H1 (cell line): ENCODE measurements around the gene POP7. TPM values are rescaled to one million over a fixed set of nuclear protein-coding genes. Genes with fewer than 3 reads are reported as not detected.

Experiments used
- CTCF ChIA-PET: fragments of 300-600 bp; sonication (Branson Sonifier 250); formaldehyde crosslinking; loops from one replicate; lab custom pipeline; 2021; ENCODE audit not compliant: partially characterized antibody; lab: Charles Lee
- POLR2A ChIA-PET: fragments of 300-600 bp; sonication (Branson Sonifier 250); formaldehyde crosslinking; loops from one replicate; lab custom pipeline; 2021; ENCODE audit warnings: inconsistent platforms; ENCODE audit not compliant: partially characterized antibody; lab: Charles Lee
- DNase-seq, 2 experiments: peaks; one replicate each; pipeline versions ENCODE4 v3.0.0 to v3.0.0-alpha.2; 2010 to 2022; ENCODE audit warnings: low spot score in 2 of 2, low read depth in 1 of 2, mixed read lengths in 1 of 2
- FAIRE-seq: peaks from 2 replicates; lab custom pipeline; 2011; peaks lifted over from hg19 to GRCh38; lab: Jason Lieb, UNC
- H2AFZ ChIP-seq: 2 replicates; pipeline ENCODE4 v1.8.1; 2012; ENCODE audit warnings: low read length, inconsistent platforms
- H2AK5ac ChIP-seq: 2 replicates; pipeline ENCODE4 v1.6.1; 2013; ENCODE audit warnings: low read depth, low read length
- H2BK120ac ChIP-seq: replicated peaks from 2 replicates; pipeline ENCODE3; 2013; ENCODE audit warnings: low read depth, low read length, inconsistent platforms
- H2BK12ac ChIP-seq: 2 replicates; pipeline ENCODE4 v1.6.1; 2013; ENCODE audit warnings: low read depth, low read length
- H2BK15ac ChIP-seq: 2 replicates; pipeline ENCODE4 v1.6.1; 2013; ENCODE audit warnings: low read length
- H2BK20ac ChIP-seq: 2 replicates; pipeline ENCODE4 v1.6.1; 2013; ENCODE audit warnings: low read length
- H2BK5ac ChIP-seq: 2 replicates; pipeline ENCODE4 v1.6.1; 2013; ENCODE audit warnings: low read depth, low read length
- H3K14ac ChIP-seq: 2 replicates; pipeline ENCODE4 v1.6.1; 2013; ENCODE audit warnings: inconsistent platforms; ENCODE audit not compliant: insufficient read length
- H3K18ac ChIP-seq: 2 replicates; pipeline ENCODE4 v1.6.1; 2013; ENCODE audit warnings: low read length; ENCODE audit errors: extremely low read depth
- H3K23ac ChIP-seq: 2 replicates; pipeline ENCODE4 v1.6.1; 2013; ENCODE audit warnings: inconsistent platforms; ENCODE audit not compliant: insufficient read length
- H3K23me2 ChIP-seq: 2 replicates; pipeline ENCODE4 v1.6.1; 2013; ENCODE audit warnings: low read depth, low read length
- H3K27ac ChIP-seq: 2 replicates; pipeline ENCODE4 v1.6.1; 2011; ENCODE audit warnings: low read depth, low read length, inconsistent platforms
- H3K27me3 ChIP-seq, 4 experiments: replicated peaks in 1 of 4; 1 replicate in 1 of 4; 2 replicates in 3 of 4; pipeline versions ENCODE4 v1.6.1 to v1.8.1; 2011 to 2013; ENCODE audit warnings: low read length in 3 of 4, mild to moderate bottlenecking in 3 of 4, inconsistent platforms in 2 of 4, mixed read lengths in 2 of 4, moderate library complexity in 1 of 4; ENCODE audit not compliant: control insufficient read depth in 3 of 4, insufficient read depth in 3 of 4; ENCODE audit errors: extremely low read depth in 1 of 4
- H3K36me3 ChIP-seq, 4 experiments: 2 replicates each; pipeline versions ENCODE4 v1.6.1 to v1.8.1; 2011 to 2013; ENCODE audit warnings: mild to moderate bottlenecking in 4 of 4, low read length in 3 of 4, moderate library complexity in 2 of 4, control low read depth in 1 of 4, inconsistent platforms in 1 of 4; ENCODE audit not compliant: insufficient read depth in 4 of 4, control insufficient read depth in 2 of 4
- H3K4ac ChIP-seq: replicated peaks from 2 replicates; pipeline ENCODE3; 2013; ENCODE audit warnings: low read length, low read depth, mixed read lengths, inconsistent platforms; ENCODE audit not compliant: insufficient read length
- H3K4me1 ChIP-seq, 4 experiments: replicated peaks in 1 of 4; 1 replicate in 1 of 4; 2 replicates in 3 of 4; pipeline versions ENCODE4 v1.6.1 to v1.8.1; 2011 to 2013; ENCODE audit warnings: low read length in 3 of 4, inconsistent platforms in 2 of 4, mixed read lengths in 1 of 4; ENCODE audit not compliant: insufficient read depth in 4 of 4, control insufficient read depth in 3 of 4
- H3K4me2 ChIP-seq, 2 experiments: 2 replicates each; pipeline versions ENCODE4 v1.6.1 to v1.8.1; 2011 to 2013; ENCODE audit warnings: low read depth in 2 of 2, low read length in 2 of 2, control low read depth in 1 of 2, inconsistent platforms in 1 of 2, mild to moderate bottlenecking in 1 of 2; ENCODE audit not compliant: insufficient read depth in 1 of 2
- H3K4me3 ChIP-seq, 4 experiments: fragments of 200-600, 300-600 bp in 1 of 4; sonication (generic), shearing (Covaris generic), sonication (Bioruptor Twin) in 1 of 4; 2 replicates each; pipeline versions ENCODE4 v1.5.1 to v1.8.1; 2011 to 2016; ENCODE audit warnings: low read length in 4 of 4, low read depth in 3 of 4, control low read depth in 2 of 4, inconsistent platforms in 2 of 4, mild to moderate bottlenecking in 2 of 4, mixed read lengths in 1 of 4, moderate library complexity in 1 of 4; ENCODE audit not compliant: insufficient read depth in 2 of 4; ENCODE audit errors: extremely low read depth in 1 of 4
- H3K56ac ChIP-seq: replicated peaks from 2 replicates; pipeline ENCODE3; 2013; ENCODE audit warnings: low read depth, mild to moderate bottlenecking, mixed read lengths, low read length, inconsistent platforms; ENCODE audit not compliant: insufficient read length
- H3K79me1 ChIP-seq: 2 replicates; pipeline ENCODE4 v1.6.1; 2013; ENCODE audit warnings: low read depth, low read length, control low read depth
- H3K79me2 ChIP-seq, 2 experiments: 2 replicates each; pipeline versions ENCODE4 v1.6.1 to v1.8.1; 2012 to 2013; ENCODE audit warnings: low read length in 2 of 2, mild to moderate bottlenecking in 2 of 2, inconsistent platforms in 1 of 2; ENCODE audit not compliant: insufficient read depth in 2 of 2, control insufficient read depth in 1 of 2
- H3K9ac ChIP-seq, 4 experiments: replicated peaks in 1 of 4; 1 replicate in 1 of 4; 2 replicates in 3 of 4; pipeline versions ENCODE4 v1.6.1 to v1.8.1; 2011 to 2013; ENCODE audit warnings: low read depth in 3 of 4, low read length in 3 of 4, control low read depth in 2 of 4, mild to moderate bottlenecking in 2 of 4, moderate library complexity in 2 of 4, inconsistent platforms in 1 of 4; ENCODE audit errors: extremely low read depth in 1 of 4
- H3K9me3 ChIP-seq, 2 experiments: 2 replicates each; pipeline versions ENCODE4 v1.6.1 to v1.8.1; 2012 to 2013; ENCODE audit warnings: mild to moderate bottlenecking in 2 of 2, moderate library complexity in 2 of 2, control low read depth in 1 of 2, inconsistent platforms in 1 of 2, low read depth in 1 of 2, low read length in 1 of 2, mixed read lengths in 1 of 2; ENCODE audit not compliant: insufficient read depth in 2 of 2
- H4K20me1 ChIP-seq, 2 experiments: replicated peaks in 1 of 2; 2 replicates each; pipeline versions ENCODE3 to v1.8.1; 2011 to 2013; ENCODE audit warnings: inconsistent platforms in 2 of 2, low read length in 2 of 2, mild to moderate bottlenecking in 1 of 2; ENCODE audit not compliant: insufficient read depth in 2 of 2, control insufficient read depth in 1 of 2
- H4K5ac ChIP-seq: 2 replicates; pipeline ENCODE4 v1.6.1; 2013; ENCODE audit warnings: low read length, low read depth, mixed read lengths, inconsistent platforms; ENCODE audit not compliant: insufficient read length
- H4K8ac ChIP-seq: 2 replicates; pipeline ENCODE4 v1.8.0; 2013; ENCODE audit warnings: mild to moderate bottlenecking, moderate library complexity, low read length, inconsistent platforms; ENCODE audit not compliant: insufficient read depth; ENCODE audit errors: extremely low read depth
- H4K91ac ChIP-seq: replicated peaks from 2 replicates; pipeline ENCODE3; 2013; ENCODE audit warnings: low read length, mixed read lengths, inconsistent platforms; ENCODE audit not compliant: insufficient read length
- ATF3 ChIP-seq: IDR thresholded peaks from 2 replicates; pipeline ENCODE4 v1.6.1; 2011; ENCODE audit warnings: low read depth, mild to moderate bottlenecking, low read length; ENCODE audit not compliant: insufficient read depth
- BCL11A ChIP-seq, 2 experiments: IDR thresholded peaks; one replicate each; pipeline ENCODE4 v1.6.1; 2011; ENCODE audit warnings: low read depth in 2 of 2, low read length in 2 of 2, mild to moderate bottlenecking in 2 of 2
- CBX8 ChIP-seq: fragments of 300-800, 300-1000 bp; sonication (generic); IDR thresholded peaks from 2 replicates; pipeline ENCODE4 v1.7.1; 2016; ENCODE audit warnings: low read depth, low read length, borderline replicate concordance
- CREB1 ChIP-seq: IDR thresholded peaks from 2 replicates; pipeline ENCODE4 v1.6.1; 2012; ENCODE audit warnings: inconsistent platforms
- EGR1 ChIP-seq: IDR thresholded peaks from 2 replicates; pipeline ENCODE4 v1.6.1; 2011; ENCODE audit warnings: low read depth, low read length, borderline replicate concordance
- EZH2 ChIP-seq: fragments of 200-600 bp; sonication (generic); IDR thresholded peaks from 2 replicates; pipeline ENCODE4 v1.7.1; 2012; ENCODE audit warnings: low read depth, mild to moderate bottlenecking, moderate library complexity, low read length, inconsistent platforms; ENCODE audit not compliant: severe bottlenecking
- FOSL1 ChIP-seq: IDR thresholded peaks from 2 replicates; pipeline ENCODE4 v1.6.1; 2011; ENCODE audit warnings: mild to moderate bottlenecking, low read depth, low read length, moderate library complexity; ENCODE audit not compliant: insufficient read depth
- GTF2F1 ChIP-seq: IDR thresholded peaks from 2 replicates; pipeline ENCODE4 v1.6.1; 2012; ENCODE audit warnings: low read depth, low read length, improper control_type of control experiment, borderline replicate concordance
- MAFK ChIP-seq: IDR thresholded peaks from 2 replicates; pipeline ENCODE4 v1.6.1; 2012; ENCODE audit warnings: low read depth, mild to moderate bottlenecking, improper control_type of control experiment, low read length
- SAP30 ChIP-seq: fragments of 300-600 bp; sonication (generic); IDR thresholded peaks from 2 replicates; pipeline ENCODE4 v1.7.1; 2012; ENCODE audit warnings: low read length, moderate library complexity, mild to moderate bottlenecking, inconsistent platforms; ENCODE audit not compliant: insufficient read depth, insufficient replicate concordance
- SIN3A ChIP-seq, 2 experiments: IDR thresholded peaks in 1 of 2; conservative IDR thresholded peaks in 1 of 2; 2 replicates each; pipeline ENCODE4 v1.6.1; 2011 to 2012; ENCODE audit warnings: low read length in 2 of 2, improper control_type of control experiment in 1 of 2, low read depth in 1 of 2, mild to moderate bottlenecking in 1 of 2
- TAF1 ChIP-seq: IDR thresholded peaks from 2 replicates; pipeline ENCODE4 v1.6.1; 2011; ENCODE audit warnings: mild to moderate bottlenecking, low read depth, low read length
- TCF12 ChIP-seq: IDR thresholded peaks from 2 replicates; pipeline ENCODE4 v1.6.1; 2011; ENCODE audit warnings: low read depth, mild to moderate bottlenecking, low read length
- YY1 ChIP-seq: IDR thresholded peaks from 2 replicates; pipeline ENCODE4 v1.6.1; 2011; ENCODE audit warnings: low read depth, mild to moderate bottlenecking, low read length
- WGBS, 2 experiments: shearing (Covaris generic) in 1 of 2; methylation state at CpG; one replicate each; pipeline versions ENCODE4 v1.1.6 to v1.1.7; 2013 to 2015; ENCODE audit warnings: low lambda C conversion rate in 2 of 2, mixed read lengths in 2 of 2, inconsistent platforms in 1 of 2, low coverage in 1 of 2, missing lambda C conversion rate in 1 of 2; ENCODE audit not compliant: insufficient replicate concordance in 2 of 2, insufficient coverage in 1 of 2, insufficient read length in 1 of 2; ENCODE audit errors: extremely low coverage in 1 of 2, missing lambda C conversion rate in 1 of 2; 5-methylcytosine and 5-hydroxymethylcytosine counted together
- polyA plus RNA-seq, 7 experiments: library from polyadenylated mRNA; depleted of rRNA in 3 of 7; stranded (reverse) in 5 of 7; unstranded in 2 of 7; fragments of >200 nt in 5 of 7; fragments of 200-250 nt in 2 of 7; gene quantifications; 1 replicate in 5 of 7; 2 replicates in 1 of 7; 4 replicates in 1 of 7; pipeline versions ENCODE4 v1.2.1 to v1.2.3, GENCODE V29; 2011 to 2013; ENCODE audit warnings: missing spikeins in 2 of 7, mixed read lengths in 2 of 7
- total RNA-seq: library from RNA; stranded (reverse); fragmentation: NEBNext Ultra II Directional; extraction: Animal tissue kit (Norgen Biotek cat#: 25700); gene quantifications from 2 replicates; pipeline ENCODE4 v1.2.1, GENCODE V29; 2021

POP7 gene
- total and polyA plus RNA-seq, 2 of the 8 experiments (the other 6 are each of a cell fraction or from before 2014, with no cell fraction given), result 92.5 to 135 TPM

- no peak overlapping the region for H3K23ac ChIP-seq
- no peak overlapping the region for H3K18ac ChIP-seq
- no peak overlapping the region for H2BK120ac ChIP-seq
- no peaks in the 10 kb centered on the region for H3K79me2 ChIP-seq
- H3K27me3 ChIP-seq, result peaks cover 7 to 26% (median 26%) of the 10 kb centered on the region in 4 experiments
- no peaks in the 10 kb centered on the region for H4K20me1 ChIP-seq
- POLR2A ChIA-PET, result interaction anchor here (0.6 to 3.1 kb wide), 6 partner anchors 11 to 115 kb away, joined by 4 to 12 read pairs (median 7); partner anchors contain the start of gene POP7
- no peak overlapping the region for H3K27ac ChIP-seq
- H3K9me3 ChIP-seq, result no peaks in the 10 kb centered on the region
- CTCF ChIA-PET, result interaction anchor here (0.6 to 16.4 kb wide), 9 partner anchors 9 to 168 kb away, joined by 3 to 197 read pairs (median 4); partner anchors contain the start of gene POP7
- no peak overlapping the region; the same call in 1 of the 2 replicates for H2BK20ac ChIP-seq
- H3K4me3 ChIP-seq, result no peak overlapping the region
- H2BK12ac ChIP-seq, result peak overlapping the region; percentile 60; the same call in 1 of the 2 replicates
- no peak overlapping the region for H4K91ac ChIP-seq
- H3K36me3 ChIP-seq, result no peaks in the 10 kb centered on the region
- DNase-seq (no peak), FAIRE-seq (no peak)
- no peak overlapping the region for H3K4ac ChIP-seq
- no peak overlapping the region for H3K9ac ChIP-seq
- peaks cover 8% of the 10 kb centered on the region; the same call in 1 of the 2 replicates for H3K23me2 ChIP-seq
- H2BK15ac ChIP-seq, result peak overlapping the region; percentile 72; the same call in 1 of the 2 replicates
- no peak overlapping the region; the same call in 1 of the 2 replicates for H2AFZ ChIP-seq
- no peak overlapping the region for H4K8ac ChIP-seq
- H2BK5ac ChIP-seq, result no peak overlapping the region
- H3K4me1 ChIP-seq, result peaks cover 0 to 5% (median 2%) of the 10 kb centered on the region in 4 experiments; a peak in 5 of 7 replicates
- H4K5ac ChIP-seq, result no peak overlapping the region
- H2AK5ac ChIP-seq, result no peak overlapping the region
- no peak overlapping the region for H3K56ac ChIP-seq
- H3K79me1 ChIP-seq, result no peaks in the 10 kb centered on the region
- H3K4me2 ChIP-seq, result peak overlapping the region; percentile 58 to 93
- WGBS, 2 experiments, result 88% methylated on average over 8 of the region's 8 CpGs; no CpG with 5 or more reads in 1 of the 2 experiments
- H3K14ac ChIP-seq, result no peak overlapping the region
- TF ChIP-seq SIN3A (conservative IDR thresholded peaks at IDR 0.05 in 1 of 2, IDR thresholded peaks at IDR 0.05 in 1 of 2; ENCODE audit: low read depth in 1 of 2, low read length in 2 of 2) (no peak), CREB1 (no peak), TCF12 (no peak), ATF3 (no peak), GTF2F1 (no peak), MAFK (no peak), CBX8 (no peak), EGR1 (no peak), BCL11A (IDR thresholded peaks at IDR 0.05; ENCODE audit: low read depth in 2 of 2, low read length in 2 of 2) (no peak), EZH2 (no peak), TAF1 (no peak), FOSL1 (no peak), SAP30 (no peak), YY1 (no peak)
Measured at GRCh38 chr7:100721505-100721812, 15.5 kb downstream of the POP7 start.
